HEK293T (cell line): ENCODE results near the gene PBX1.

Experiments
- ARNT ChIP-seq: fragments of 450-650 bp; IDR thresholded peaks from 2 replicates; pipeline ENCODE4 v1.6.1; 2017; ENCODE audit warnings: mild to moderate bottlenecking
- BHLHE40 ChIP-seq: fragments of 450-650 bp; IDR thresholded peaks from 2 replicates; pipeline ENCODE4 v1.6.1; 2016; ENCODE audit warnings: mild to moderate bottlenecking, moderate library complexity, borderline replicate concordance
- CTBP1 ChIP-seq: fragments of 450-650 bp; IDR thresholded peaks from 2 replicates; pipeline ENCODE4 v1.6.1; 2016; ENCODE audit warnings: borderline replicate concordance
- ELF4 ChIP-seq: fragments of 450-650 bp; IDR thresholded peaks from 2 replicates; pipeline ENCODE4 v1.6.1; 2017; ENCODE audit warnings: antibody characterized with exemption
- FOXK2 ChIP-seq: fragments of 450-650 bp; IDR thresholded peaks from 2 replicates; pipeline ENCODE4 v1.6.1; 2016; ENCODE audit warnings: mild to moderate bottlenecking
- FOXM1 ChIP-seq: fragments of 450-650 bp; IDR thresholded peaks from 2 replicates; pipeline ENCODE4 v1.6.1; 2017; ENCODE audit warnings: mild to moderate bottlenecking, borderline replicate concordance
- LEF1 ChIP-seq: fragments of 450-650 bp; IDR thresholded peaks from 2 replicates; pipeline ENCODE4 v1.6.1; 2017; ENCODE audit warnings: mild to moderate bottlenecking, borderline replicate concordance
- SP1 ChIP-seq: fragments of 450-650 bp; IDR thresholded peaks from 2 replicates; pipeline ENCODE4 v1.6.1; 2017
- SUZ12 ChIP-seq: fragments of 450-650 bp; IDR thresholded peaks from 2 replicates; pipeline ENCODE4 v1.6.1; 2016; ENCODE audit warnings: mild to moderate bottlenecking
- TARDBP ChIP-seq: fragments of 450-650 bp; IDR thresholded peaks from 2 replicates; pipeline ENCODE4 v1.6.1; 2016
- ZNF384 ChIP-seq: fragments of 450-650 bp; IDR thresholded peaks from 2 replicates; pipeline ENCODE4 v1.6.1; 2016

- no peak for TF ChIP-seq ELF4
- no peak for TF ChIP-seq SP1
- no peak for TF ChIP-seq TARDBP
- no peak for TF ChIP-seq LEF1
- TF ChIP-seq CTBP1, result no peak
- no peak for TF ChIP-seq ZNF384
- TF ChIP-seq ARNT, result no peak
- no peak for TF ChIP-seq BHLHE40
- no peak for TF ChIP-seq FOXK2
- TF ChIP-seq SUZ12, result no peak
- TF ChIP-seq FOXM1, result no peak
Observed at GRCh38 chr1:164638492-164639202, 79.7 kb downstream of the PBX1 start.
